ENCODE measurements around the gene ELMO2.
A peak's percentile ranks its signal among the peaks of the same experiment; 100 is the strongest.

ELMO2 gene

GRCh38 chr20:46350986-46351267 is 55.5 kb downstream of the ELMO2 start:
- in situ Hi-C loops (cut with MboI; ENCODE audit: low pct_unique_long_range_greater_than_20kb, low sequenced_read_pairs, unreplicated experiment) = no loop called here
- DNase-seq (ENCODE audit: low spot score) = no peak
- no peak for TF ChIP-seq CTCF (IDR thresholded peaks at IDR 0.05; ENCODE audit: extremely low read depth, insufficient read depth, missing control alignments)

- in situ Hi-C loops (cut with MboI; ENCODE audit: low pct_unique_long_range_greater_than_20kb, low sequenced_read_pairs, unreplicated experiment) = no loop called here
- no peak for TF ChIP-seq CTCF (IDR thresholded peaks at IDR 0.05; ENCODE audit: extremely low read depth, insufficient read depth, missing control alignments)
- peak; percentile 84 for DNase-seq (ENCODE audit: low spot score)
These were observed 56.0 kb downstream of the ELMO2 start for GRCh38 chr20:46350201-46350985.

- no peak for DNase-seq (ENCODE audit: low spot score)
- TF ChIP-seq CTCF (IDR thresholded peaks at IDR 0.05; ENCODE audit: extremely low read depth, insufficient read depth, missing control alignments) = no peak
- in situ Hi-C loops (cut with MboI; ENCODE audit: low pct_unique_long_range_greater_than_20kb, low sequenced_read_pairs, unreplicated experiment) = no loop called here
These were observed 56.7 kb downstream of the ELMO2 start for GRCh38 chr20:46349742-46350056.

GRCh38 chr20:46349035-46349741 is 57.2 kb downstream of the ELMO2 start:
- DNase-seq (ENCODE audit: low spot score) = peak; percentile 68
- peak; percentile 84 for TF ChIP-seq CTCF (IDR thresholded peaks at IDR 0.05; ENCODE audit: extremely low read depth, insufficient read depth, missing control alignments)
- in situ Hi-C loops (cut with MboI; ENCODE audit: low pct_unique_long_range_greater_than_20kb, low sequenced_read_pairs, unreplicated experiment) = no loop called here

GRCh38 chr20:46347841-46348803 is 58.3 kb downstream of the ELMO2 start:
- in situ Hi-C loops (cut with MboI; ENCODE audit: low pct_unique_long_range_greater_than_20kb, low sequenced_read_pairs, unreplicated experiment) = no loop called here

More at GRCh38 chr20:46347841-46348803, 58.3 kb downstream of the ELMO2 start:
- DNase-seq (ENCODE audit: low spot score) = no peak
- TF ChIP-seq CTCF (IDR thresholded peaks at IDR 0.05; ENCODE audit: extremely low read depth, insufficient read depth, missing control alignments) = no peak
